Upper lobe of left lung (tissue), 4 donors: ENCODE results near the gene FAM162A.

Source experiments
- POLR2A ChIP-seq, 4 donors: fragments of 450-650 bp; IDR thresholded peaks; one replicate each; pipeline ENCODE4 v1.5.1; 2016 to 2017; ENCODE audit warnings: antibody characterized with exemption in 4 of 4, mild to moderate bottlenecking in 2 of 4
- TF ChIP-seq, protein P1 (sequence below), 6 experiments: fragments of 450-650 bp in 4 of 6; fragments of 200-600 bp in 2 of 6; sonication (generic) in 2 of 6; IDR thresholded peaks; one replicate each; pipeline ENCODE4 v1.5.1; 2016 to 2019; ENCODE audit warnings: antibody characterized with exemption in 6 of 6

DNA sequence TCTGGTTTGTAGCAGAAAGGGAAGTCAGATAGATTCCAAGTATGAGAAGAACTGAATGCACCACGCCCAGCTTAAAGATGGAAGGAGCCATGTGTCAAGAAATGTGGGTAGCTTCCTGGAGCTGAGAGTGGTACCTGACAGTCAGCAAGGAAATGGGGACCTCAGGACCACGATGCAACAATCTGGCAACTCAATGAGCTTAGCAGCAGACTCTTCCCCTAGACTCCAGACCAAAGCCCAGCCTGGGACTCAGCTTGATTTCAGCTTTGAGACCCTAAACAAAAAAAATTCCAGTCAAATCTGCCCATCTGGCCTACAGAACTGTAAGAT is 25.3 kb upstream of the FAM162A start:
- TF ChIP-seq, protein P1, sequence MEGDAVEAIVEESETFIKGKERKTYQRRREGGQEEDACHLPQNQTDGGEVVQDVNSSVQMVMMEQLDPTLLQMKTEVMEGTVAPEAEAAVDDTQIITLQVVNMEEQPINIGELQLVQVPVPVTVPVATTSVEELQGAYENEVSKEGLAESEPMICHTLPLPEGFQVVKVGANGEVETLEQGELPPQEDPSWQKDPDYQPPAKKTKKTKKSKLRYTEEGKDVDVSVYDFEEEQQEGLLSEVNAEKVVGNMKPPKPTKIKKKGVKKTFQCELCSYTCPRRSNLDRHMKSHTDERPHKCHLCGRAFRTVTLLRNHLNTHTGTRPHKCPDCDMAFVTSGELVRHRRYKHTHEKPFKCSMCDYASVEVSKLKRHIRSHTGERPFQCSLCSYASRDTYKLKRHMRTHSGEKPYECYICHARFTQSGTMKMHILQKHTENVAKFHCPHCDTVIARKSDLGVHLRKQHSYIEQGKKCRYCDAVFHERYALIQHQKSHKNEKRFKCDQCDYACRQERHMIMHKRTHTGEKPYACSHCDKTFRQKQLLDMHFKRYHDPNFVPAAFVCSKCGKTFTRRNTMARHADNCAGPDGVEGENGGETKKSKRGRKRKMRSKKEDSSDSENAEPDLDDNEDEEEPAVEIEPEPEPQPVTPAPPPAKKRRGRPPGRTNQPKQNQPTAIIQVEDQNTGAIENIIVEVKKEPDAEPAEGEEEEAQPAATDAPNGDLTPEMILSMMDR (IDR thresholded peaks at IDR 0.05) = no peak
- TF ChIP-seq POLR2A (IDR thresholded peaks at IDR 0.05) = no peak
